HG03575 (cell line): ENCODE data around the gene SLC2A2.

Source experiments
- ATAC-seq: cut with Tn5 transposase; IDR thresholded peaks from one replicate; pipeline ENCODE4 v1.9.1; 2021; ENCODE audit not compliant: unreplicated experiment, insufficient number of reproducible peaks, low FRiP score; ENCODE audit errors: extremely low read depth

SLC2A2 gene

DNA sequence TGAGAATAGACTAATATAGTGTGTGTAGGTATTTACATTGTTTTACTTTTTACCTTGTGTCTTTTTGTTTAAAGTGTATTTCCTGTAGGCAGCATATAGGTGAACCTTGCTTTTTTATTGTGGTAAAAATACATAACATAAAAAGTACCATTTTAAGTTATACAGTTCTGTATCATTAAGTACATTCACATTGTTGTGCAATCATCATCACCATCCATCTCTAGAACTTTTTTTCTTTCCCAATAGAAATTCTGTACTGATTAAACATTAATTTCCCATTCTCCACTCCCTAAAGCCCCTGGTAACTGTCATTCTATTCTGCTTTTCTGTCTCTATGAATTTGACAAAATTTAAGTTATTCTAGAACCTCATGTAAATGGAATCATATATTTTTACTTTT, 69.9 kb downstream of the SLC2A2 start:
- no peak for ATAC-seq

GRCh38 chr3:170953736-170954135, 72.8 kb downstream of the SLC2A2 start:
- ATAC-seq, result no peak

GRCh38 chr3:170953229-170953628, 73.3 kb downstream of the SLC2A2 start:
- no peak for ATAC-seq

DNA sequence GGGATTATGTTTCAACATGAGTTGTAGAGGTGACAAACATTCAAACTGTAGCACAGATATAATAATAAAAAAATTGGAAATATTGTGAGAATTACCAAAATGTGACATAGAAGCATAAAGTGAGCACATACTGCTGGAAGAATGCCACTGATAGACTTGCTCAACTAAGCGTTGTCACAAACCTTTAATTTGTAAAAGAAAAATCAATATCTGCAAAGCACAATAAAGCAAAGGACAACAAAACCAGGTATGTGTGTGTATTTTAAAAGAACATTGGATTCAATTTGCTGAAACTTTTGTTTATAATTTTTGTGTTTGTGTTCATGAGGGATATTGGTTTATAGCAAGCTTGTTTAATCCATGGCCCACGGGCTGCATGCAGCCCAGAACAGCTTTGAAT, 77.3 kb downstream of the SLC2A2 start:
- ATAC-seq, result no peak

DNA sequence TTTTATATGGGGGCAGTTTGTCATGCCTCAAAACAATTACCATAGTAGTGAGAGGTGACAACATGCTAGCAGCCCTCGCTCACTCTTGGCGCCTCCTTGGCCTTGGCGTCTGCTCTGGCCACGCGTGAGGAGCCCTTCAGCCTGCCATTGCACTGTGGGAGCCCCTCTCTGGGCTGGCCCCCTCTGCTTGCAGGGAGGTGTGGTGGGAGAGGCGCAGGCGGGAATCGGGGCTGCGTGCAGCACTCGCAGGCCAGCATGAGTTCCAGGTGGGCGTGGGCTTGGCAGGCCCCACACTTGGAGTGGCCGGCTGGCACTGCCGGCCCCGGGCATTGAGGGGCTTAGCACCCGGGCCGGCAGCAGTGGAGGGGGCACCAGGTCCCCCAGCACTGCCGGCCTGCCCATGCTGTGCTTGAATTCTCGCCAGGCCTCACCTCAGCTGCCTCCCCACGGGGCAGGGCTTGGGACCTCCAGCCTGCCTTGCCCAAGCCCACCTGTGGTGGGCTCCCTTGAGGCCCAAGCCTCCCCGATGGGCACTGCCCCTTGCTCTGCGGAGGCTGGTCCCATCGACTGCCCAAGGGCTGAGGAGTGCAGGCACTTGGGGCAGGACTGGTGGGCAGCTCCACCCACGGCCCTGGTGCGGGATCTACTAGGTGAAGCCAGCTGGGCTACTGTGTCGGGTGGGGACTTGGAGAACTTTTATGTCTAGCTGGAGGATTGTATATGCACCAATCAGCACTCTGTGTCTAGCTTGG, 79.3 kb downstream of the SLC2A2 start:
- ATAC-seq, result no peak
